ENCODE results near the gene LAIR1.

LAIR1 gene

DNA sequence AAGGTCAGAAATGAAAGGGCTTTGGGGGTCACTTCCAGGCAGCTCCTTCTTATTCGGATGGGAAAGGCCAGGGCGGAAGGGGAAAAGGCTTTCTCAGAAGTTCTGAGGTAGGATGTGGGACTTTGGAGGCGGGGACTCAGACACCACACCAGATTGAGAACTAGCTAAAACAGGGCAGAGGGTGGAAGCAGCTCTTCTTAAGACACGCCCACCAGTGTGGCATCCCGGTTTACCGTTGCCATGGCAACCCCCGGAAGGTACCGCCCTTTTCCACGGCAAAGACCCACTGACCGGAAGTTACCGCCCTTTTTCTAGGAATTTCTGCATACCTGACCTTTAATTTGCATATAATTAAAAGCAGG is 48.0 kb downstream of the LAIR1 start:
- DNase-seq, result no peak

DNA sequence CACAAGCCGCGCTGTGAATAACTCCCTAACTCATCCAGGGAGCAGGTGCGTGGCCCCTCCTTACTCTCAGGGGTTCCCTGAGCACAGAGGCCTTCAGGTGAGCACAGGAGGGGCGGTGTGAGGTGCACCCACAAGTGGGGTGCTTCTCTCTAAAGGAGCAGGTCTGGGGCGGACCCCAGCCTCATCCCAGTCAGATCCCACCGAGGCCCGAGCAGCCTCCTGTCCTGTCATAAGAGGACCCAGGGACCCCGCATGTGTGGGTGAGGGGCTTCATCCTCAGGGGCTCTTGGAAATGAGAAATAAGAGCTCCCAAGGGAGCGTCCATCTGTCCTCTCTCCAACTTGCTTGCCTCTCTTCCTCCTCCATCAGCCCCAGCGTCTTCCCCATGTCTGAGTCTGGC is 48.8 kb downstream of the LAIR1 start:
- DNase-seq, result no peak

DNA sequence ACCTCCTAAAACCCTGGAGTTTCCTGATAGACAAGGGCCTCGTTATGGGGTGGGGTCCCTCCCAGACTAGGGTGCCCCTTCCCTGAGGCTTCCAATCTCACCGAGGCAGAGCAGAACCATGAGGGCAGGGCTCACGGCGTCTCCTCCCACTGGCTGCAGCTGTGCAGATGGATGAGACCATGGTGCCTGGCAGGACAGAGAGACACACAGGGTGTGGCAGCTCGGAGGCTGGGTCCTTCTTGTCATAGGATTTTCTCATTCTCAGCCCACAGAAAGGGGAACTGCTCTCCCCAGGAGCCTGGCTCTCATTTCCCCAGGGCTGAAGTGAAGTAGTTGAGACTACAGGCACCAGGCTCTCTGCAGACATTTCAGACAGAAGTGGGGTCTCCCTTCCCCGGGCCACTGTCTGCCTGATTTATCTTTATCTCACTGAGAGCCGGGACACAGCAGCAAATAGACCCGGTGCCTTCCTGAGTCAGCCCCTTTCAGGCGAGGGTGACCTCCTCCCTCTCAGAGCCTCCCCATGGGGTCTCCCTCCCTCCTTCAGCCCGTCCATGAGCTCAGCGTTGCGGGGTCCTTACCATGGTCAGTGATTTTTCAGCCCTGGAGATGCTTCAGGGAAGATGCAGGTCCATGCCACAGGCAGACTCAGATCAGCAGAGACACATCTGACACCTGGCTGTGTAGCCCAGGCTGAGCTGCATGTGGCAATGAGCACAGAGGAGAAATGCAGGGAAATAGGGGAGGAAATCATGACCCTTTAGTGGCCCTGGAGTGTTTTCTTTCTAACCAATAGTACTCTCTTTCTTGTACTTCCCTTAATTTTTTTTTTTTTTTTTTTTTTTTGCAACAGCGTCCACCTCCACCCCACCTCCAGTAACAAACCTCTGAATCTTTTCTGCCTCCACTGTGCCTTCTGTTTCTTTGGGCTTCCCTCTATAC is 52.0 kb downstream of the LAIR1 start, which contains the start of gene LILRA5:
LILRA5 (minus strand) TSS at position 731 of the 942 bp plus-strand sequence; CDS start at position 584, 147 bp downstream.
- no peak for DNase-seq

GRCh38 chr19:54312011-54312410 is 52.7 kb downstream of the LAIR1 start:
- DNase-seq, result no peak

DNA sequence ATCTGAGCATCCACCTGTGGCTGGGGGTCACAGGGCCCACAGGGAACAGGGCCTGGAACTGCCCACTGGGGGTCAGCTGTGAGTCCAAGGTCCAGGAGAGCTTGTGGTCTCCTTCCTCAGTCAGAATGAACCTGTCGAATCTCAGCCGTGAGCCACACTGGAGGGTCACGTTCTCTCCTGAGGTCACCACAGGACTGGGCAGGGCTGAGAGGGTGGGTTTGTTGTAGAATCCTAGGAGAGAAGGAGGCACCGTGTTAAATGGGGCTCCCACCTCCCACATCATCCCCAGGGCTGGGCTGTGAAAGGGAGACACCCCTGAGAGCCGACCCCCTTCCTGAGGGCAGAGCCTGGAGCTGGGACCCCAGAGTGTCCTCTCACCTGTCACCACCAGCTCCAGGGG is 53.2 kb downstream of the LAIR1 start:
- no peak for DNase-seq

- no peak for DNase-seq
These were observed 54.2 kb downstream of the LAIR1 start for GRCh38 chr19:54310543-54310942.

DNA sequence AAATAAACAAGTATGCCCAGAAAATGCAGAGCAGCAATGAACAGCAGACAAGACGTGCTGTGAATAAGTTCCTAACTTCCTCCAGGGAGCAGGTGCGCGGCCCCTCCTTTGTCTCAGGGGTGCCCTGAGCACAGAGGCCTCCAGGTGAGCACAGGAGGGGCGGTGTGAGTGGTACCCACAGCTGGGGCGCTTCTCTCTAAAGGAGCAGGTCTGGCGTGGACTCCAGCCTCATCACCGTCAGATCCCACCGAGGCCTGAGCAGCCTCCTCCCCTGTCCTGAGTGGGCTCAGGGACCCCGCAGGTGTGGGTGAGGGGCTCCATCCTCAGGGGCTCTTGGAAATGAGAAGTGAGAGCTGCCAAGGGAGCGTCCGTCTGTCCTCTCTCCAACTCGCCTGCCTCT is 54.9 kb downstream of the LAIR1 start:
- no peak for DNase-seq

- DNase-seq, result no peak
These were observed 57.2 kb downstream of the LAIR1 start for GRCh38 chr19:54307389-54308020.

GRCh38 chr19:54305141-54305540 is 59.6 kb downstream of the LAIR1 start:
- no peak for DNase-seq

DNA sequence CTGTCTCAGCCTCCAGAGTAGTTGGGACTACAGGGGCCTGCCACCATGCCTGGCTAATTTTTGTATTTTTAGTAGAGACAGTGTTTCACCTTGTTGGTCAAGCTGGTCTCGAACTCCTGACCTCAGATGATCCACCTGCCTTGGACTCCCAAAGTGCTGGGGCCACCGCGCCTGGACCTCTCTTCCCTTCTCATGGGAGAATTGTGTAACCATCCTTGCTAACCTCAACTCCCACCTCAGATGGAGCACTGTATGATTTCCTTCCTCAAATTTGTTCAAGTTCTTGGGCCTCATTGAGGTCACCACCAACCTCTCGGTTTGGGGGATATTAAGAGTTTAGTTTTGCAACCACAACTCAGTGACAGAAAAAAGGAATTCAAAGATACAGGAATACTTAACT is 62.5 kb downstream of the LAIR1 start:
- DNase-seq, result no peak
